HFF-Myc (cell line): Measurements from ENCODE around the gene GABRR2.

ENCODE experiments used
- DNase-seq: peaks from one replicate; pipeline ENCODE4 v3.0.0-alpha.2; 2011; ENCODE audit warnings: low read depth; ENCODE audit errors: extremely low read depth
- H3K4me3 ChIP-seq: replicated peaks from 2 replicates; pipeline ENCODE4 v1.5.1; 2011; ENCODE audit warnings: low read depth, mild to moderate bottlenecking, control low read depth, low read length
- TF ChIP-seq, protein P1 (sequence below): IDR thresholded peaks from 2 replicates; pipeline ENCODE4 v1.5.1; 2012; ENCODE audit warnings: mild to moderate bottlenecking, low read depth, low read length, control low read depth; ENCODE audit errors: missing control alignments

The GABRR2 gene

DNA sequence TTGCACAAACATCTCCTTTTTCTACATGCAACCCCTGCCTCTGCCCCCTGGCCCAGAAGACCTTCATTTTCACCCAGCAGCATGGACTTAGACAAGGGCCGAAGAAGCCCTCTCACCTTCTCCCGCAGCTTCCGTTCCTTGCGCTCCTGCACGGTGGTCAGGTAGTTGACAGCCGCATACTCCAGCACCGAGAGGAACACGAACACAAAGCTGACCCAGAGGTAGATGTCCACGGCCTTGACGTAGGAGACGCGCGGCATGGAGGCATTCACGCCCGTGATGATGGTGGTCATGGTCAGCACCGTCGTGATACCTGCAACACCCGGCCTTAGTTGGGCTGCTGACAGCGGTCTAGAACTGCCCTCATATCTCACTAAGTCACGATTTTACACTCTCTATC lies 50.8 kb downstream of the GABRR2 start:
- no peak for DNase-seq
- no peak overlapping the region for H3K4me3 ChIP-seq
- TF ChIP-seq, protein P1, sequence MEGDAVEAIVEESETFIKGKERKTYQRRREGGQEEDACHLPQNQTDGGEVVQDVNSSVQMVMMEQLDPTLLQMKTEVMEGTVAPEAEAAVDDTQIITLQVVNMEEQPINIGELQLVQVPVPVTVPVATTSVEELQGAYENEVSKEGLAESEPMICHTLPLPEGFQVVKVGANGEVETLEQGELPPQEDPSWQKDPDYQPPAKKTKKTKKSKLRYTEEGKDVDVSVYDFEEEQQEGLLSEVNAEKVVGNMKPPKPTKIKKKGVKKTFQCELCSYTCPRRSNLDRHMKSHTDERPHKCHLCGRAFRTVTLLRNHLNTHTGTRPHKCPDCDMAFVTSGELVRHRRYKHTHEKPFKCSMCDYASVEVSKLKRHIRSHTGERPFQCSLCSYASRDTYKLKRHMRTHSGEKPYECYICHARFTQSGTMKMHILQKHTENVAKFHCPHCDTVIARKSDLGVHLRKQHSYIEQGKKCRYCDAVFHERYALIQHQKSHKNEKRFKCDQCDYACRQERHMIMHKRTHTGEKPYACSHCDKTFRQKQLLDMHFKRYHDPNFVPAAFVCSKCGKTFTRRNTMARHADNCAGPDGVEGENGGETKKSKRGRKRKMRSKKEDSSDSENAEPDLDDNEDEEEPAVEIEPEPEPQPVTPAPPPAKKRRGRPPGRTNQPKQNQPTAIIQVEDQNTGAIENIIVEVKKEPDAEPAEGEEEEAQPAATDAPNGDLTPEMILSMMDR, result no peak

DNA sequence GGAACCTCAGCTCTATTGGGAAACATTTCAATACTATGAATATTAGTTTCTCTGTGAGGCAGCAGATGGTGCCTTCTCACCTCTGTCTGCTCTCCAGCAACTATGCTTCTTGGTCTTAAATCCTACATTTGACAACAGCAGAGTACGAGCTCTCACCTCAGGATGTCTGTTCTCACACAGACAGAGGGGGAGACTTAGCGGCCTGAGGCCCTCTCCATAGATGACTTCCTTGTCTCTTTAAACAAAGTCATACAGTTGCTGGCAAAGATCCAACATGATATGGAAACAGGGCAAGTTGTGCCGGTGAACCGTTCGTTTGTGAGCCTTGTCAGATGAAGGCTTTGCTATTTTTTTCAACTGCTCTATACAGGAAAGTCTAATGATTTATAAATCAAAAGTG lies 54.3 kb downstream of the GABRR2 start:
- no peak for DNase-seq
- no peak overlapping the region for H3K4me3 ChIP-seq
- TF ChIP-seq, protein P1, result no peak

DNA sequence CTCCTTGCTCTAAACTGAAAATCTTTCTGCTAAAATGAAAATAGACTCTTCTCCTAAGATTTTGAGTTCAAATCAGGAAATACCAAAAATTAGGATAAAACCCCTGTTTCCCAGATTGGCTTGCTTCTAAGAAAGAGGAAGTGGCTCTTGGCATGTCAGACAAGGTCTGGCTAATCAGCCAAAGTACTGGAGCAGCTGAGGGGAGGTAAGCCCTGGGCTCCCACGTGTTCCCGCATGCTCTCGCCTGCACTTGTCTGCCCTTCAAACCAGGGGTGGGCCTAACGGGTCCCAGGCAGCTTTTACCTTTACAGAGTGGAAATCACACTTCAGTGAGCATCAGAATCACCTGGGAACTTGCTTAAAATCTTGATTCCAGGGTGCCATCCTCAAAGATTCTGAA lies 54.8 kb downstream of the GABRR2 start:
- no peak overlapping the region for H3K4me3 ChIP-seq
- no peak for DNase-seq
- TF ChIP-seq, protein P1, result no peak

DNA sequence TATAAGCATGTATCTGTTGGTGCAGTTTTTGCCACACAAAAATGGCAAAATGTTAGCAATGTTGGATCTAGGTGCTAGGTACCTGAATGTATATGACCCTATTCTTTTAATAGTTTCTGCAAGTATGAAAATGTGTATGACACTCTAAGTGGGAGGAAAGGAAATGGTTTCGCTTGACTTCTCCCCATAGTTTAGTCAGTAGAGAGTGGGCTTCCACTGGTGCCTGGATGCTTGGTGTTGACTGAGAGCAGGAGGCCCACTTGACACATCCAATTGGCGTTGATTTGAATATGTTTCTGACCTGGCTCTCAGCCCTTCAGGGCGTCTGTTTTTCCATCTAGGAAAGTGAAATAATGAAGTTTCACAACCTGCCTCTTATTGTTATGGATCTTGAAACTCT lies 56.2 kb downstream of the GABRR2 start:
- TF ChIP-seq, protein P1, result no peak
- DNase-seq, result no peak
- H3K4me3 ChIP-seq, result no peak overlapping the region

DNA sequence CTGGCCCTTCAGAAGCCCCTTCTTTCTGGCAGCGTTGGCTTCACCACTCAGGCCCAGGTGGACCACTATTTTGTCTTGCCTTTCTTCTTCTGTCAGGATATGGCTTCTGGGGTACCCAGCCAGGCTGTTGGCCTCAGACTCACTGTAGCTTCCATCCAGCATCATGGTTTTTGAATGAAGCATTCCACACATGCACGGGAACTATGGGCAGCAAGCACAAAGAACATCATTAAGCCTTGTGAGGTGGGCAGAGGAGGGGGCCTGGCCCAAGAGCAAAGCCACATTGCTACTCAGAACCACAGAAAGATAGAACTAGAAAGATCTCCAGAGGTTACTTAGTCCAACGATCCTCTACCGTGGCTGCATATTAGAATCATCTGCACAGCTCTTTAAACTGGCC lies 57.3 kb downstream of the GABRR2 start:
- TF ChIP-seq, protein P1, result no peak
- no peak overlapping the region for H3K4me3 ChIP-seq
- DNase-seq, result no peak

DNA sequence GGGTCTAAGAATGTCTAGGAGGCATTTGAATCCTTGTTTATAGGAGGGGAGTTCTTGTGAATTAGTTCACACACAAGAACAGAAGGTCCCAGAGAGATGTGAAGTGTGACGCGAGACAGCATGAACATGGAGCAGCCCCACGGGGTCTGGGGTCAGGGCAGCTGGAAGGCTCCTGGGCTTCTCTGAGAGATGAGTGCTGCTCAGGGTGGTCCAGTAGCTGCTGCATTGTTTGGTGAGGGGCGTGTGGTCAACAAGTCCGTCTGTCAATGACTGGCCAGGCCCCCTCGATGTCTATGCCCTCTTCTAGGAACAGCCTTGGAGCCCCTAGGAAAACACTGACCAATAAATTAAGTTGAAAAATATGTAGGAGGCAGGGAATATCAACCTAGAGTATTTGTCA lies 57.8 kb downstream of the GABRR2 start:
- no peak overlapping the region for H3K4me3 ChIP-seq
- TF ChIP-seq, protein P1, result no peak
- no peak for DNase-seq

DNA sequence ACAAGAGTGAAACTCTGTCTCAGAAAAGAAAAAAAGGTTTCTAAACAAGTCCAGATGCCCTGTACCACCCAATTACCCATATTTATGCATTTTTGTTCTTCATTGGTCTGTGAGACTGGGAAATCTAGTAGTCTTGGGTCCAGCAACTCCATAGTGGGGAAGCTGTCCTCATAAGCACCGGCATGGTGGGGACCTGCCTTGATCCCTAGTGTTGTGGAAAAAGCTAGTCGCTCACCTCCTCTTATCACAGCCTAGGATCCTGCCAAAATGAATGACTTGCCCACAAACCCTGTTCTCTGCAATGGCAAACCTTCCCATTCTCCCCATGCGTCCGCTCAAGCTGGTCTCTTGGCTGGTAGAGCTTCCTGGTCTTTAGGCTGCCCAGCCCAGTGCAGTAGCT lies 59.7 kb downstream of the GABRR2 start:
- H3K4me3 ChIP-seq, result no peak overlapping the region
- TF ChIP-seq, protein P1, result no peak
- DNase-seq, result no peak
